K562 (cell line): ENCODE data around the gene SLC22A1. TPM values are rescaled to one million over a fixed set of nuclear protein-coding genes. Genes with fewer than 3 reads are reported as not detected.

Experiments used
- ATAC-seq: fragments of 200-7000 bp; cut with Tn5 transposase; 3 replicates; pipeline ENCODE4 v1.9.1; 2020; ENCODE audit warnings: moderate library complexity
- BruUV-seq: library from RNA; stranded (reverse); fragments of 400-500 nt; replicated peaks from 2 replicates; lab custom pipeline; 2021; lab: Mats Ljungman, UMichigan
- CTCF ChIA-PET: fragments of 300-600 bp; formaldehyde crosslinking; extraction: SDS; loops from one replicate; lab custom pipeline; 2021; ENCODE audit warnings: low intra/inter-chr PET ratio; lab: Yijun Ruan, JAX
- POLR2A ChIA-PET: fragments of 300-600, 350-650 bp; sonication (Branson Sonifier 250); formaldehyde crosslinking; extraction: SDS; loops from one replicate; lab custom pipeline; 2021; ENCODE audit warnings: antibody characterized with exemption, inconsistent platforms; lab: Yijun Ruan, JAX
- DNase-seq, 4 experiments: peaks; one replicate each; pipeline versions ENCODE4 v3.0.0 to v3.0.0-alpha.2; 2011 to 2018; ENCODE audit warnings: low spot score in 3 of 4, mixed read lengths in 3 of 4; ENCODE audit errors: extremely low read depth in 1 of 4
- FAIRE-seq: peaks from 2 replicates; lab custom pipeline; 2011; peaks lifted over from hg19 to GRCh38; lab: Jason Lieb, UNC
- H2AFZ ChIP-seq: 2 replicates; pipeline ENCODE4 v1.6.0; 2011; ENCODE audit warnings: low read depth, low read length, control low read depth, inconsistent platforms
- H3K27ac ChIP-seq: fragments of 200-600 bp; 3 replicates; pipeline ENCODE4 v1.8.0; 2011; ENCODE audit warnings: low read depth, mild to moderate bottlenecking, control low read depth, inconsistent platforms, low read length, moderate library complexity, mixed read lengths; ENCODE audit errors: extremely low read depth
- H3K27me3 ChIP-seq, 2 experiments: fragments of 300-600 bp in 1 of 2; 2 replicates in 1 of 2; 3 replicates in 1 of 2; pipeline versions ENCODE4 v1.6.0 to v1.8.0; 2011; ENCODE audit warnings: inconsistent platforms in 2 of 2, low read length in 2 of 2, mild to moderate bottlenecking in 1 of 2, mixed read lengths in 1 of 2, moderate library complexity in 1 of 2; ENCODE audit not compliant: control insufficient read depth in 2 of 2, insufficient read depth in 2 of 2
- H3K36me3 ChIP-seq: fragments of 300-600 bp; 3 replicates; pipeline ENCODE4 v1.8.0; 2011; ENCODE audit warnings: mild to moderate bottlenecking, low read length, inconsistent platforms; ENCODE audit not compliant: control insufficient read depth, insufficient read depth
- H3K4me1 ChIP-seq, 2 experiments: fragments of 200-600 bp in 1 of 2; replicated peaks in 1 of 2; 2 replicates in 1 of 2; 3 replicates in 1 of 2; pipeline versions ENCODE4 v1.5.1 to v1.8.0; 2011; ENCODE audit warnings: inconsistent platforms in 2 of 2, low read length in 2 of 2, mild to moderate bottlenecking in 1 of 2, mixed read lengths in 1 of 2, moderate library complexity in 1 of 2; ENCODE audit not compliant: control insufficient read depth in 2 of 2, insufficient read depth in 2 of 2
- H3K4me2 ChIP-seq: 2 replicates; pipeline ENCODE4 v1.6.1; 2011; ENCODE audit warnings: low read length, control low read depth, inconsistent platforms, mixed read lengths; ENCODE audit not compliant: insufficient read depth
- H3K4me3 ChIP-seq: fragments of 200-600 bp; sonication (generic), shearing (Covaris generic); 2 replicates; pipeline ENCODE4 v1.5.1; 2016; ENCODE audit warnings: control low read depth, inconsistent platforms
- H3K79me2 ChIP-seq: fragments of 200-600 bp; 3 replicates; pipeline ENCODE4 v1.8.0; 2011; ENCODE audit warnings: low read length, inconsistent platforms; ENCODE audit not compliant: control insufficient read depth, insufficient read depth
- H3K9ac ChIP-seq, 2 experiments: 2 replicates each; pipeline versions ENCODE4 v1.6.0 to v1.6.1; 2011; ENCODE audit warnings: low read depth in 2 of 2, low read length in 2 of 2, control low read depth in 1 of 2, inconsistent platforms in 1 of 2, mild to moderate bottlenecking in 1 of 2, mixed read lengths in 1 of 2; ENCODE audit not compliant: insufficient read depth in 1 of 2
- H3K9me1 ChIP-seq: one replicate; pipeline ENCODE4 v1.6.0; 2011; ENCODE audit warnings: inconsistent platforms, mild to moderate bottlenecking, low read length, moderate library complexity; ENCODE audit not compliant: control insufficient read depth, insufficient read depth
- H3K9me3 ChIP-seq: replicated peaks from 2 replicates; pipeline ENCODE4 v1.5.1; 2011; ENCODE audit warnings: low read depth, low read length, inconsistent platforms; ENCODE audit not compliant: control insufficient read depth, insufficient read depth
- H4K20me1 ChIP-seq: replicated peaks from 2 replicates; pipeline ENCODE4 v1.6.1; 2011; ENCODE audit warnings: low read length, inconsistent platforms, mixed read lengths; ENCODE audit not compliant: control insufficient read depth, insufficient read depth
- FOXK2 ChIP-seq, 2 experiments: fragments of 450-650 bp; IDR thresholded peaks in 1 of 2; conservative IDR thresholded peaks in 1 of 2; 2 replicates each; pipeline ENCODE4 v1.6.1; 2016; ENCODE audit warnings: low read depth in 2 of 2, mild to moderate bottlenecking in 1 of 2
- GMEB1 ChIP-seq: fragments of 250-450 bp; sonication (Bioruptor Pico); IDR thresholded peaks from 2 replicates; pipeline ENCODE4 v1.4.0; 2020; ENCODE audit warnings: mild to moderate bottlenecking
- HNRNPUL1 ChIP-seq: fragments of 200-400 bp; formaldehyde crosslinking; IDR thresholded peaks from 2 replicates; pipeline ENCODE4 v1.6.1; 2017; ENCODE audit warnings: low read length
- MTA3 ChIP-seq: fragments of 450-650 bp; formaldehyde crosslinking; IDR thresholded peaks from 2 replicates; pipeline ENCODE4 v1.6.1; 2017; ENCODE audit warnings: mild to moderate bottlenecking, borderline replicate concordance
- NBN ChIP-seq: fragments of 450-650 bp; IDR thresholded peaks from 2 replicates; pipeline ENCODE4 v1.6.1; 2016; ENCODE audit warnings: low read depth, mild to moderate bottlenecking
- ZNF324 ChIP-seq: fragments of 250-450 bp; sonication (Bioruptor Pico); IDR thresholded peaks from 2 replicates; pipeline ENCODE4 v1.4.0; 2020; ENCODE audit warnings: mild to moderate bottlenecking
- WGBS: fragments of 100-300 bp; shearing (Covaris generic); methylation state at CpG from one replicate; pipeline ENCODE4 v1.1.6; 2016; ENCODE audit warnings: low coverage, mixed read lengths; ENCODE audit not compliant: insufficient coverage; ENCODE audit errors: missing lambda C conversion rate; 5-methylcytosine and 5-hydroxymethylcytosine counted together
- in situ Hi-C: fragments of 300-500 bp; cut with MboI; formaldehyde crosslinking; loops from 4 replicates; pipeline ENCODE4 v1.15.0; 2018; ENCODE audit warnings: inconsistent platforms, mixed read lengths
- intact Hi-C: fragments of 100-400 bp; cut with micrococcal nuclease; formaldehyde crosslinking; loops from 2 replicates; pipeline ENCODE4 v1.14.2; 2022
- polyA plus RNA-seq, 8 experiments: library from polyadenylated mRNA; depleted of rRNA in 4 of 8; stranded (reverse) in 5 of 8; unstranded in 3 of 8; fragments of >200 nt; fragmentation: Nextera tagmentation in 2 of 8; fragmentation: Illumina TruSeq in 1 of 8; extraction: Ambion mirVana in 2 of 8; extraction: Trizol in 1 of 8; gene quantifications; 2 replicates each; pipeline versions ENCODE4 v1.2.1 to v1.2.3, GENCODE V29; 2011 to 2014; ENCODE audit warnings: inconsistent platforms in 1 of 8, missing spikeins in 1 of 8
- total RNA-seq, 7 experiments: library from RNA; depleted of rRNA in 6 of 7; stranded (reverse); fragments of >200 nt in 6 of 7; fragmentation: Illumina TruSeq in 2 of 7; extraction: Trizol in 2 of 7; gene quantifications; 2 replicates each; pipeline versions ENCODE4 v1.2.1 to v1.2.3, GENCODE V29; 2011 to 2021; ENCODE audit warnings: low replicate concordance in 1 of 7

The SLC22A1 gene
- total and polyA plus RNA-seq, 9 of the 15 experiments (the other 6 are each of a cell fraction or from before 2014, with no cell fraction given) = 0.11 to 0.60 (median 0.26) TPM; not detected in 4

- ChIA-PET POLR2A (no interaction called here), CTCF (no interaction called here)
- Histone ChIP-seq H3K9me3 (no peaks in the 10 kb centered on the region), H2AFZ (no peak overlapping the region), H3K4me3 (no peak overlapping the region), H3K9ac (no peak overlapping the region), H4K20me1 (no peaks in the 10 kb centered on the region), H3K27ac (no peak overlapping the region), H3K36me3 (no peaks in the 10 kb centered on the region), H3K4me2 (no peak overlapping the region), H3K27me3 (no peaks in the 10 kb centered on the region), H3K9me1 (no peaks in the 10 kb centered on the region), H3K4me1 (no peaks in the 10 kb centered on the region), H3K79me2 (no peaks in the 10 kb centered on the region)
- WGBS = 0% methylated on average over 1 of the region's 1 CpG
- FAIRE-seq = no peak
- intact Hi-C loops = no loop called here
- no peak for ATAC-seq
- in situ Hi-C loops = no loop called here
- BruUV-seq = no TSS peak
- TF ChIP-seq GMEB1 (no peak), ZNF324 (CRISPR knock-in tag) (peak; percentile 93), NBN (no peak)
- DNase-seq = no peak
These were observed 73.2 kb downstream of the SLC22A1 start for GRCh38 chr6:160194808-160195207.

GRCh38 chr6:160197662-160198061 lies 76.0 kb downstream of the SLC22A1 start:
- TF ChIP-seq HNRNPUL1 (no peak), MTA3 (no peak), FOXK2 (conservative IDR thresholded peaks at IDR 0.05 in 1 of 2, IDR thresholded peaks at IDR 0.05 in 1 of 2; ENCODE audit: low read depth in 2 of 2) (no peak)
- H3K9me1 ChIP-seq = no peaks in the 10 kb centered on the region
- H3K27ac ChIP-seq = no peak overlapping the region
- H3K4me3 ChIP-seq = no peak overlapping the region
- intact Hi-C loops = no loop called here
- ChIA-PET CTCF (no interaction called here), POLR2A (no interaction called here)
- in situ Hi-C loops = no loop called here
- no TSS peak for BruUV-seq
- H3K27me3 ChIP-seq = no peaks in the 10 kb centered on the region
- FAIRE-seq (no peak), ATAC-seq (no peak), DNase-seq (no peak)
- no peaks in the 10 kb centered on the region for H4K20me1 ChIP-seq
- H3K9ac ChIP-seq = no peak overlapping the region
- no peak overlapping the region for H3K4me2 ChIP-seq
- H3K79me2 ChIP-seq = no peaks in the 10 kb centered on the region
- H3K36me3 ChIP-seq = no peaks in the 10 kb centered on the region
- no peaks in the 10 kb centered on the region for H3K9me3 ChIP-seq
- no peaks in the 10 kb centered on the region for H3K4me1 ChIP-seq
- H2AFZ ChIP-seq = no peak overlapping the region
